ENCODE measurements around the gene COBL. TPM values are rescaled to one million over a fixed set of nuclear protein-coding genes. Genes with fewer than 3 reads are reported as not detected.

COBL gene
- total RNA-seq, 1 donor from 2014 or later, result 1.4 TPM

- no peak for DNase-seq (ENCODE audit: low read depth)
Observed at GRCh38 chr7:51118628-51119027, 198.0 kb downstream of the COBL start.

- DNase-seq (ENCODE audit: low read depth), result no peak
Observed at GRCh38 chr7:51114501-51114900, 202.1 kb downstream of the COBL start.

DNA sequence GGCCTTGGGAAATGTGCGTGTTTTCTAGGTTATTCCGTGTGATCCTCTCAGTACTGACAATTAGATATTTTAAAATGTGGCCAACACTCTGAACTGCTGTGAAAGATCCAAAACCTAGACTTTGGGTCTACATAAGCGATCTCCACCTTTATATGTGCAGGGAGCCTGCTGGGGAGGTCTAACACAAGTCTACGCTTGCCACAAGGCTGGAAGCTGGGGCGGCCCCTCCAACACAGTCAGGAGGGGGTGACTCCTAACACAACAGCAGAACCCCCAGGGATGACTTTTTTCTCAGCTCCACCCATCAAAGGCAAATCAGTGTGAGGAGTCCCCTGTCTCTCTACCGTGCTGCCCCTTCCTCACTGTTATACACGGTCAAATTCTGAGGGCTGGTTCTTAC, 202.6 kb downstream of the COBL start:
- no peak for DNase-seq (ENCODE audit: low read depth)

DNA sequence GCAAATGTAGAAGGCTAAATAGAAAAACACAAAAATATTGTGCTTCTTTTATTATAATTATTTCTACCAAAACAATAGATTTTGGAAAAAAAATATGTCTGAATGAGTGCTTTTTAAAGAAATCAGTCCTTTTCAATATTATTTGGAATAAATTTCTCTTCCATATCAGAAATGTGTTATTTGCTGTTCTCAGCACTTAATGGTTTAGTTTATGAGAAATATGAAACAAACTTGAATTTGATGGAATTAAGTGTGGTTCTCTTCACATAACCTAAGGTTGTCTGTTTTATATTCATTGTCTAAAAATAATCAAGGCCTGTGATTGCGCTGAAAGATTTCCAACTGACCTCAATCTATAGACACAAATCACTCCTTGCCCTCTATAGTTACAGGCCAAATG, 203.0 kb downstream of the COBL start:
- no peak for DNase-seq (ENCODE audit: low read depth)

GRCh38 chr7:51111241-51111940, 205.2 kb downstream of the COBL start:
- DNase-seq (ENCODE audit: low read depth), result no peak

- no peak for DNase-seq (ENCODE audit: low read depth)
Observed at GRCh38 chr7:51108134-51108533, 208.5 kb downstream of the COBL start.

DNA sequence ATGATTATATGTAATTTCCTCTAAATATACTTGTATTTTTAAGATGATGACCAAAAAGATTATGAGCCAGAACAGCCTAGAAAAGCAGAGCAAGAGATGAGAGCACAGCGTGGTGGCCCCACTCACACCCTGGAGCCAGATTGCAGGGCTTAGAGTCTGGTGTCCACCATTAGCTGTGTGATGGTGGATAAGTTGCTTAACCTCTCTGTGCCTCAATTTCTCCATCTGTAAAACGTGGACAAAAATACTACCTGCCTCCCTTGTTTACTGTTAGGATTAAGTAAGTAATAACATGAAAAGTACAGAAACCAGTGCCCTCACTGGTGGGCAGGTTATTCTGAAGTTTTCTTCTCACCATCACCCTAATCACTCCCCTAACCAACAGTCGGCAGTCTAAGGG, 212.3 kb downstream of the COBL start:
- DNase-seq (ENCODE audit: low read depth), result no peak

- no peak for DNase-seq (ENCODE audit: low read depth)
Observed at GRCh38 chr7:51103718-51104117, 212.9 kb downstream of the COBL start.

- peak; percentile 40 for DNase-seq (ENCODE audit: low read depth)
Observed at GRCh38 chr7:51102828-51103227, 213.8 kb downstream of the COBL start.

DNA sequence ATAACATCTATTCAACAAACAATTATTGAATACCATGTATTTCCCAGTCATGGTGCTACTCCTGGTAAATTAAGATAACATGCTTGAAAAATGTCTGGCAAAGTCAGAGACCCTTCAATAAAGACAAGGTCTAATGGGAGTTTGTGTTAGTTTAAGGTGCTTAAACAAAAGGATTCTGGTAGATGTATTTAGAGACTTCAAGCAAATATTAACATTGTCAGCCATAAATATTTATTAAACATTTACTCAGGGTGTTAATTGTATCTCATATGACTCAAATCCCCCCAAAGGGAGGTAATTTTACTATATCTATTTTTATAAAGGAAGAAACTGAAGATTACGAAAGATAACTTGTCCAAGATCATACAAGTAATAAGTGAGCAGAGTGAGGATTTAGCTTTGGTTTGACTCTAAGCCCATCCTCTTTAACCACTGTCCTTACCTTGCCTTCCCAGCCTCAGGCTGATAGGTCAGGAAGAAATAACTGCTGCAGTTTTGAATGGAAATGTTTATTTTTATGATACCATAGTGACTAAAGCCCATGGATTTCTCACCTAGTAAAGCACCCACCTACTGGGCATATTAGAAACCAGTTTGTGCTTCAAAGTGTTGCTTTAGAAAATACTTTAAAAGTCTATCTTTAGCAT, 215.4 kb downstream of the COBL start:
- no peak for DNase-seq (ENCODE audit: low read depth)

GRCh38 chr7:51090411-51090810, 226.2 kb downstream of the COBL start:
- peak; percentile 54 for DNase-seq (ENCODE audit: low read depth)

DNA sequence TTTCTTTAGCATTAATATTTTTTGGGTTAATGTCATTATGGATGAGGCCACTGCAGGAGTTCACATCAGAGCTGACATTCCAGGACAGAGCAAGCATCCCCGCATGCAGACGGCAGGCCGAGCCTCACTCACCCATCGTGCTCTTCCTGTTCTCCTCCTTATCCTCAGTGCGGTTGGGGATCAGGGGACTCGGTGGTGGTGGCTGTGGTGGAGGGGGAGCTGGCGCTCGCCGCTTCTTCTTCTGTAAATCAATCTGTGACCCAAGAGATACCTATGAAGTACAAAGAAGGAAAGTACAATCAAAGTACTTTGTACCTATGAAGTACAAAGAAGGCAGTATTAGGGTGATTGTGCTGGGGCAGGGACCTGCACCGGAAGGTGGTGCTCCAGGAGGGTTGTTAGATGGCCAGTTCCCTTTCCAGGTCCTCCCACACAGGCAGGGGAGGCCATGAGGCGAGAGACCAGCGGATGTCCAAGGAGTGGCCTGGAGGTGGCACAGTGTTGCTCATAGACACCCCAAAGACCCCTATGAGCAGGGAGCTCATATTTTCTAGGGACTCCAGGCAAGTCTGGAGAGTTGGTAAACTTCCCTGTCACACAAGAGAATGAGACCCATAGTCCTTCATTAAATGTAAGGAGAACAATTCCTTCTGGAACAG, 231.4 kb downstream of the COBL start:
- no peak for DNase-seq (ENCODE audit: low read depth)

DNA sequence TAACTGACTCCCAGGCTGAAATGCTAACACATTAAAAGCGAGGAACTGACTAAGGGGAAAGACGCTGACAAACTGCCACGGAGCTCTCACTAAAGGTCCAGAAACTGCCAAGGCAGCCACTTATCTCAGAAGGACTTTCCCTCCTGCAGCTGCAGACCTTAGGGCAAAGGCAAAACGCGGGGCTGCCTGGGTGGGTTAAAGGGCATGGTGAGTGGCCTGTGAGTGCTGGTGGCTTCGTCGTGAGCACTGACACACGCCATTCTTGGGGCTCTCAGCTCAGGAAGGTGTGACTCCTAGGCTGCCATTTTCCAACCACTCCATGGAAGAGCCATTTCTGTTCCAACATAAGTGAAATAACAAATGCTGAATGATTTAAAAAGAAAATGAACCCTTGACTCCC, 232.5 kb downstream of the COBL start:
- DNase-seq (ENCODE audit: low read depth), result no peak

- no peak for DNase-seq (ENCODE audit: low read depth)
Observed at GRCh38 chr7:51082940-51083533, 233.6 kb downstream of the COBL start.

- DNase-seq (ENCODE audit: low read depth), result no peak
Observed at GRCh38 chr7:51082096-51082840, 234.3 kb downstream of the COBL start.

- DNase-seq (ENCODE audit: low read depth), result no peak
Observed at GRCh38 chr7:51081270-51081890, 235.2 kb downstream of the COBL start.

- DNase-seq (ENCODE audit: low read depth), result no peak
Observed at GRCh38 chr7:51080622-51081269, 235.9 kb downstream of the COBL start.

- DNase-seq (ENCODE audit: low read depth), result no peak
Observed at GRCh38 chr7:51080216-51080615, 236.4 kb downstream of the COBL start.

GRCh38 chr7:51079494-51079893, 237.1 kb downstream of the COBL start:
- no peak for DNase-seq (ENCODE audit: low read depth)

DNA sequence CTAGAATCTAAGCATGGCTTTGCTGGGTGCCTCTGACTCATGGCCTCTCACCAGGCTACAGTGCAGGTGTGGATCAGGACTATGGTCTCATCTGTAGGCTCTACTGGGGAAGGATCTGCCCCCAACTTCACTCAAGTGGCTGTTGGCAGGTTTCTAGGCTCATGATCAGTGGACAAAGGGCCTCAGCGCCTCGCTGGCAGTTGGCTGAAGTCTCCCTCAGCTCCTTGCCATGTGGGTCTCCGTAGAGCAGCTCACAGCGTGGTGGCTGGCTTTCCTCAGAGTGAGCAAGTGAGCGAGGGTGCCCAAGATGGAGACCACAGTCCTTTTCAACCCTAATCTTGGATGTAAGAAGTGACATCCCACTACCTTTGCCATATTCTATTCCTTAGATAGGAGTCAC, 238.0 kb downstream of the COBL start:
- DNase-seq (ENCODE audit: low read depth), result no peak

DNA sequence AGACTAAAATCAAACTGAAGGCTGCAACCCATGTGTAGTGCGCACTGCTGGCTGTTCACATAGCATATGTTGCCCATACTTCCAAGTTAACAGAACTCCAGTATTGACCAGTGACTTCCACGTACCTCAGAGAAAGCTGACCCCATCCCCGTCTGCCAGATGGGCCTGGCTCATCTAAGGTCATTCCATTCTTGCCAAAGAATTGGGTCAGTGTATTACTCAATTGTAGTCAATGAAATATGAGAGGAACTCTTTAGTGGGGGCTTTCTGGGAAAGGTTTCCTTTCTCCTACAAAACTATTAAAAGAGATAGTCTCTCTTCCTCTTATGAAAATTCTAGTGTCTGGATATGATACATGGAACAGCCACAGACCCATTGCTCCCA, 238.6 kb downstream of the COBL start:
- DNase-seq (ENCODE audit: low read depth), result no peak
